ENCODE measurements around the gene TECPR2. TPM values are rescaled to one million over a fixed set of nuclear protein-coding genes. Genes with fewer than 3 reads are reported as not detected.

Gene TECPR2
- total RNA-seq, 2 donors from 2014 or later = 4.6 to 4.9 TPM

GRCh38 chr14:102417646-102418045 lies 54.9 kb downstream of the TECPR2 start:
- H3K9me3 Mint-ChIP-seq = no peaks in the 10 kb centered on the region

GRCh38 chr14:102418169-102418852 lies 55.6 kb downstream of the TECPR2 start:
- no peak for ATAC-seq (replicated peaks)
- Mint-ChIP-seq H3K9me3 (no peaks in the 10 kb centered on the region), H3K4me1 (no peaks in the 10 kb centered on the region), H3K27me3 (no peaks in the 10 kb centered on the region), H3K36me3 (ENCODE audit: low read depth) (no peaks in the 10 kb centered on the region), H3K27ac (no peak overlapping the region), H3K4me3 (no peak overlapping the region)

More at GRCh38 chr14:102417646-102418045, 54.9 kb downstream of the TECPR2 start:
- H3K27ac Mint-ChIP-seq = no peak overlapping the region
- no peaks in the 10 kb centered on the region for H3K4me1 Mint-ChIP-seq
- no peaks in the 10 kb centered on the region for H3K27me3 Mint-ChIP-seq
- H3K36me3 Mint-ChIP-seq (ENCODE audit: low read depth) = no peaks in the 10 kb centered on the region
- no peak overlapping the region for H3K4me3 Mint-ChIP-seq
- ATAC-seq (replicated peaks) = no peak

GRCh38 chr14:102418853-102419240 lies 56.1 kb downstream of the TECPR2 start:
- H3K36me3 Mint-ChIP-seq (ENCODE audit: low read depth) = no peaks in the 10 kb centered on the region
- H3K4me3 Mint-ChIP-seq = no peak overlapping the region
- H3K27me3 Mint-ChIP-seq = no peaks in the 10 kb centered on the region
- ATAC-seq (replicated peaks) = no peak
- no peak overlapping the region for H3K27ac Mint-ChIP-seq
- no peaks in the 10 kb centered on the region for H3K9me3 Mint-ChIP-seq
- H3K4me1 Mint-ChIP-seq = no peaks in the 10 kb centered on the region

GRCh38 chr14:102419276-102419675 lies 56.5 kb downstream of the TECPR2 start:
- Mint-ChIP-seq H3K9me3 (no peaks in the 10 kb centered on the region), H3K27me3 (no peaks in the 10 kb centered on the region), H3K4me3 (no peak overlapping the region), H3K27ac (no peak overlapping the region), H3K36me3 (ENCODE audit: low read depth) (no peaks in the 10 kb centered on the region), H3K4me1 (no peaks in the 10 kb centered on the region)
- no peak for ATAC-seq (replicated peaks)

- H3K4me1 Mint-ChIP-seq = no peaks in the 10 kb centered on the region
- no peak for ATAC-seq (replicated peaks)
- no peak overlapping the region for H3K4me3 Mint-ChIP-seq
- H3K27me3 Mint-ChIP-seq = no peaks in the 10 kb centered on the region
- no peak overlapping the region for H3K27ac Mint-ChIP-seq
- H3K36me3 Mint-ChIP-seq (ENCODE audit: low read depth) = no peaks in the 10 kb centered on the region
- H3K9me3 Mint-ChIP-seq = no peaks in the 10 kb centered on the region
Observed at GRCh38 chr14:102419716-102420115, 57.0 kb downstream of the TECPR2 start.

- Mint-ChIP-seq H3K4me3 (no peak overlapping the region), H3K4me1 (no peaks in the 10 kb centered on the region), H3K9me3 (no peaks in the 10 kb centered on the region), H3K36me3 (ENCODE audit: low read depth) (no peaks in the 10 kb centered on the region), H3K27me3 (no peaks in the 10 kb centered on the region), H3K27ac (no peak overlapping the region)
- no peak for ATAC-seq (replicated peaks)
Observed at GRCh38 chr14:102421411-102422057, 58.8 kb downstream of the TECPR2 start.

- Mint-ChIP-seq H3K4me3 (no peak overlapping the region), H3K36me3 (ENCODE audit: low read depth) (peaks cover 10% of the 10 kb centered on the region), H3K27ac (no peak overlapping the region), H3K27me3 (no peaks in the 10 kb centered on the region), H3K9me3 (no peaks in the 10 kb centered on the region), H3K4me1 (no peaks in the 10 kb centered on the region)
- no peak for ATAC-seq (replicated peaks)
Observed at GRCh38 chr14:102424520-102424919, 61.8 kb downstream of the TECPR2 start.

GRCh38 chr14:102424923-102425322 lies 62.2 kb downstream of the TECPR2 start:
- no peaks in the 10 kb centered on the region for H3K27me3 Mint-ChIP-seq
- no peak overlapping the region for H3K4me3 Mint-ChIP-seq
- ATAC-seq (replicated peaks) = no peak
- H3K9me3 Mint-ChIP-seq = no peaks in the 10 kb centered on the region
- no peak overlapping the region for H3K27ac Mint-ChIP-seq
- no peaks in the 10 kb centered on the region for H3K4me1 Mint-ChIP-seq
- peaks cover 10% of the 10 kb centered on the region for H3K36me3 Mint-ChIP-seq (ENCODE audit: low read depth)

GRCh38 chr14:102426796-102427195 lies 64.1 kb downstream of the TECPR2 start:
- H3K4me3 Mint-ChIP-seq = no peak overlapping the region
- no peak overlapping the region for H3K27ac Mint-ChIP-seq
- no peaks in the 10 kb centered on the region for H3K4me1 Mint-ChIP-seq
- peaks cover 10% of the 10 kb centered on the region for H3K36me3 Mint-ChIP-seq (ENCODE audit: low read depth)
- ATAC-seq (replicated peaks) = no peak
- H3K27me3 Mint-ChIP-seq = no peaks in the 10 kb centered on the region
- H3K9me3 Mint-ChIP-seq = no peaks in the 10 kb centered on the region

- Mint-ChIP-seq H3K27ac (no peak overlapping the region), H3K4me1 (no peaks in the 10 kb centered on the region), H3K36me3 (ENCODE audit: low read depth) (peaks cover 10% of the 10 kb centered on the region), H3K9me3 (no peaks in the 10 kb centered on the region), H3K27me3 (no peaks in the 10 kb centered on the region), H3K4me3 (no peak overlapping the region)
- no peak for ATAC-seq (replicated peaks)
Observed at GRCh38 chr14:102427642-102428041, 64.9 kb downstream of the TECPR2 start.

- H3K27me3 Mint-ChIP-seq = no peaks in the 10 kb centered on the region
- no peak for ATAC-seq (replicated peaks)
- H3K4me1 Mint-ChIP-seq = no peaks in the 10 kb centered on the region
- H3K9me3 Mint-ChIP-seq = no peaks in the 10 kb centered on the region
- H3K36me3 Mint-ChIP-seq (ENCODE audit: low read depth) = peaks cover 10% of the 10 kb centered on the region
- no peak overlapping the region for H3K27ac Mint-ChIP-seq
- H3K4me3 Mint-ChIP-seq = no peak overlapping the region
Observed at GRCh38 chr14:102430212-102430908, 67.6 kb downstream of the TECPR2 start.

GRCh38 chr14:102431751-102432150 lies 69.0 kb downstream of the TECPR2 start:
- Mint-ChIP-seq H3K27me3 (no peaks in the 10 kb centered on the region), H3K4me1 (no peaks in the 10 kb centered on the region), H3K36me3 (ENCODE audit: low read depth) (peaks cover 10% of the 10 kb centered on the region), H3K9me3 (no peaks in the 10 kb centered on the region), H3K4me3 (no peak overlapping the region), H3K27ac (no peak overlapping the region)
- ATAC-seq (replicated peaks) = no peak

- Mint-ChIP-seq H3K36me3 (ENCODE audit: low read depth) (no peaks in the 10 kb centered on the region), H3K9me3 (no peaks in the 10 kb centered on the region), H3K4me3 (no peak overlapping the region), H3K27ac (no peak overlapping the region), H3K27me3 (no peaks in the 10 kb centered on the region), H3K4me1 (no peaks in the 10 kb centered on the region)
- no peak for ATAC-seq (replicated peaks)
Observed at GRCh38 chr14:102434647-102435175, 72.0 kb downstream of the TECPR2 start.

GRCh38 chr14:102437997-102438915 lies 75.5 kb downstream of the TECPR2 start:
- Mint-ChIP-seq H3K4me1 (no peaks in the 10 kb centered on the region), H3K9me3 (no peaks in the 10 kb centered on the region), H3K36me3 (ENCODE audit: low read depth) (peaks cover 14% of the 10 kb centered on the region), H3K27ac (no peak overlapping the region), H3K4me3 (peak overlapping the region; percentile 26), H3K27me3 (no peaks in the 10 kb centered on the region)
- peak; percentile 97 for ATAC-seq (replicated peaks)
